ENCODE data around the gene SESTD1.
A peak's percentile ranks its signal among the peaks of the same experiment; 100 is the strongest.

Gene SESTD1

GRCh38 chr2:179170901-179171300, 93.7 kb downstream of the SESTD1 start:
- no peak for DNase-seq
- Mint-ChIP-seq H3K36me3 (ENCODE audit: low read depth) (peaks cover 59% of the 10 kb centered on the region), H3K4me1 (peaks cover 13% of the 10 kb centered on the region), H3K9me3 (no peaks in the 10 kb centered on the region), H3K27me3 (ENCODE audit: low read depth, poor library complexity) (no peaks in the 10 kb centered on the region), H3K4me3 (no peak overlapping the region), H3K27ac (peak overlapping the region; percentile 80)
- TF ChIP-seq CTCF (IDR thresholded peaks at IDR 0.05), result no peak

GRCh38 chr2:179165356-179166000, 99.2 kb downstream of the SESTD1 start:
- Mint-ChIP-seq H3K36me3 (ENCODE audit: low read depth) (peaks cover 57% of the 10 kb centered on the region), H3K9me3 (no peaks in the 10 kb centered on the region), H3K4me1 (no peaks in the 10 kb centered on the region), H3K27me3 (ENCODE audit: low read depth, poor library complexity) (no peaks in the 10 kb centered on the region), H3K27ac (no peak overlapping the region), H3K4me3 (no peak overlapping the region)
- DNase-seq, result no peak
- TF ChIP-seq CTCF (IDR thresholded peaks at IDR 0.05), result no peak

GRCh38 chr2:179141206-179141605, 123.4 kb downstream of the SESTD1 start:
- no peak for DNase-seq
- no peaks in the 10 kb centered on the region for H3K9me3 Mint-ChIP-seq
- no peak overlapping the region for H3K4me3 Mint-ChIP-seq
- H3K36me3 Mint-ChIP-seq (ENCODE audit: low read depth), result peaks cover 5% of the 10 kb centered on the region
- H3K4me1 Mint-ChIP-seq, result no peaks in the 10 kb centered on the region
- no peak for TF ChIP-seq CTCF (IDR thresholded peaks at IDR 0.05)
- H3K27ac Mint-ChIP-seq, result no peak overlapping the region
- H3K27me3 Mint-ChIP-seq (ENCODE audit: low read depth, poor library complexity), result no peaks in the 10 kb centered on the region

- Mint-ChIP-seq H3K9me3 (no peaks in the 10 kb centered on the region), H3K27me3 (ENCODE audit: low read depth, poor library complexity) (no peaks in the 10 kb centered on the region), H3K4me3 (no peak overlapping the region), H3K27ac (no peak overlapping the region), H3K4me1 (no peaks in the 10 kb centered on the region), H3K36me3 (ENCODE audit: low read depth) (peaks cover 4% of the 10 kb centered on the region)
- no peak for TF ChIP-seq CTCF (IDR thresholded peaks at IDR 0.05)
- no peak for DNase-seq
Observed at GRCh38 chr2:179140571-179140970, 124.1 kb downstream of the SESTD1 start.

GRCh38 chr2:179139506-179139905, 125.1 kb downstream of the SESTD1 start:
- H3K27me3 Mint-ChIP-seq (ENCODE audit: low read depth, poor library complexity), result no peaks in the 10 kb centered on the region
- no peak for TF ChIP-seq CTCF (IDR thresholded peaks at IDR 0.05)
- no peak overlapping the region for H3K4me3 Mint-ChIP-seq
- H3K36me3 Mint-ChIP-seq (ENCODE audit: low read depth), result peaks cover 4% of the 10 kb centered on the region
- H3K4me1 Mint-ChIP-seq, result no peaks in the 10 kb centered on the region
- no peak for DNase-seq
- H3K9me3 Mint-ChIP-seq, result no peaks in the 10 kb centered on the region
- no peak overlapping the region for H3K27ac Mint-ChIP-seq

- H3K36me3 Mint-ChIP-seq (ENCODE audit: low read depth), result no peaks in the 10 kb centered on the region
- no peak for TF ChIP-seq CTCF (IDR thresholded peaks at IDR 0.05)
- no peak overlapping the region for H3K4me3 Mint-ChIP-seq
- no peak for DNase-seq
- H3K9me3 Mint-ChIP-seq, result no peaks in the 10 kb centered on the region
- H3K27me3 Mint-ChIP-seq (ENCODE audit: low read depth, poor library complexity), result no peaks in the 10 kb centered on the region
- no peak overlapping the region for H3K27ac Mint-ChIP-seq
- no peaks in the 10 kb centered on the region for H3K4me1 Mint-ChIP-seq
Observed at GRCh38 chr2:179137200-179137759, 127.4 kb downstream of the SESTD1 start.
